ENCODE measurements around the gene BCL11B. TPM values are rescaled to one million over a fixed set of nuclear protein-coding genes. Genes with fewer than 3 reads are reported as not detected.

The BCL11B gene
- total and polyA plus RNA-seq, 10 of the 15 experiments (the other 5 are each of a cell fraction or from before 2014, with no cell fraction given) = 0.38 to 5.5 (median 1.3) TPM

DNA sequence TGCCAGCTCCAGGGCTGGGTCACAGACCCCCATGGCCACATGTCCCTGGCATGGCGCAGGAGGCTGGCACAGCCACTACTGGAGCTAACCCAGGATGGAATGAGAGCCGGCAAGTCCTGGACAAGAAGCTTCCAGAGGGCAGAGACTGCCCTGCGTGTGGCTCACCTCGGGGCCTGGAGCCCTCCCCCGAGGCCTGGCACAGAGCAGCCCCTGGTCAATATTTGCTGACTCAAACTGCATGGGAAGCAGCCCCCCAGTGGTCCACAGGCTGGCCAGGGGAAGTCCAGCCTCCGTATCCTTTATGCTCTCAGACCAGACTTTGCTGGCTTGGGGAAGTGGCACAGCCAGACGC lies 71.4 kb downstream of the BCL11B start (continued):
- TF ChIP-seq, protein P1, sequence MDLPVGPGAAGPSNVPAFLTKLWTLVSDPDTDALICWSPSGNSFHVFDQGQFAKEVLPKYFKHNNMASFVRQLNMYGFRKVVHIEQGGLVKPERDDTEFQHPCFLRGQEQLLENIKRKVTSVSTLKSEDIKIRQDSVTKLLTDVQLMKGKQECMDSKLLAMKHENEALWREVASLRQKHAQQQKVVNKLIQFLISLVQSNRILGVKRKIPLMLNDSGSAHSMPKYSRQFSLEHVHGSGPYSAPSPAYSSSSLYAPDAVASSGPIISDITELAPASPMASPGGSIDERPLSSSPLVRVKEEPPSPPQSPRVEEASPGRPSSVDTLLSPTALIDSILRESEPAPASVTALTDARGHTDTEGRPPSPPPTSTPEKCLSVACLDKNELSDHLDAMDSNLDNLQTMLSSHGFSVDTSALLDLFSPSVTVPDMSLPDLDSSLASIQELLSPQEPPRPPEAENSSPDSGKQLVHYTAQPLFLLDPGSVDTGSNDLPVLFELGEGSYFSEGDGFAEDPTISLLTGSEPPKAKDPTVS (IDR thresholded peaks at IDR 0.05; ENCODE audit: low read depth, low read length) = no peak
- no peak for TF ChIP-seq NR2C2 (IDR thresholded peaks at IDR 0.05; ENCODE audit: borderline replicate concordance, control insufficient read depth, insufficient read length, low read depth)
- TF ChIP-seq KLF5 (IDR thresholded peaks at IDR 0.05; ENCODE audit: partially characterized antibody) = no peak
- no peak for TF ChIP-seq ASH2L (IDR thresholded peaks at IDR 0.05; ENCODE audit: borderline replicate concordance, low read depth)
- TF ChIP-seq JUND (IDR thresholded peaks at IDR 0.05; ENCODE audit: low read depth, low read length) = no peak

DNA sequence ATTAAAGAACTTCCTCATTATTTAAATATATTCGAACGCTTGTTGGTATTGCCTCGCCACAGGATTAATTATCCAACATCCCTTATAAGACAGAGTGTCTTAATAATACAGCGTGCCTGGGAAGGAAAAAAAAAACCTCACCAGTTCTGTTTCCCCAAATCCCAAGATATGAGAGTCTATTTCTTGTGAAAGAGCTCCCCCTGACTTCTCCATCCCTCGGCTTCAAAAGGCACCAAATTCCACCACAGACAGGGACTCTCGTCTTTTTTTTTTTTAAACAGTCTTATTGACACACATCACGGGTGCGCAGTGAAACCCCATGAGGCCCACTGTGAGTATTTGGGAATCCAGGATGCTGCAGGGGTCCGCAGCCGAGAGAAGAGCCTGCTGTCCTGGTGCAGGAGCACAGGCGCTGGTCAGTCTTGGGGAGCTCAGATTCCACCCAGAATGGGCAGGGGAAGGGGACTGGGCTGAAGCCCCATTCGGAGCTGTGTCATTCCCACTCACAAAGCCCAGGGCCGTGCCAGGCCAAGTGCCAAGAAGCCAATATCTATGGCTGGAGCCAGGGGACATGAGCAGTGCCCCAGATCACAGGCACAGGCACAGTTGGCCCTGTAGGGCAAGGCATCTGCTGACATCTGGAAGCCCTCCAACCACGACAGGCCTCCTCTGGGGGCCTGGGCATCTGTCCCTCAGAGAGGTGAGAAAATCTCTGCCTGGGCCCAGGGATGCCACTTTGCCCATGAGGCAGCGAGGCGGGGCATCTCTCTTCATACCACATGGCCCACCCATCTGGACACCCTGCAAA lies 71.9 kb downstream of the BCL11B start:
- Histone ChIP-seq H3K9ac (ENCODE audit: control insufficient read depth, insufficient read depth, low read length) (no peak overlapping the region), H3K27ac (ENCODE audit: control insufficient read depth, insufficient read depth) (no peak overlapping the region), H3K9me3 (replicated peaks; ENCODE audit: control insufficient read depth, insufficient read depth, low read length) (no peaks in the 10 kb centered on the region), H3K4me1 (ENCODE audit: control insufficient read depth, insufficient read depth, low read length) (no peaks in the 10 kb centered on the region), H4K20me1 (ENCODE audit: control insufficient read depth, insufficient read depth) (no peaks in the 10 kb centered on the region), H3K36me3 (ENCODE audit: control insufficient read depth in 2 of 2, insufficient read depth in 2 of 2, low read length in 1 of 2) (no peaks in the 10 kb centered on the region), H3K4me3 (no peak overlapping the region), H2AFZ (ENCODE audit: control insufficient read depth, low read depth, low read length) (no peak overlapping the region), H3K4me2 (ENCODE audit: control insufficient read depth, insufficient read depth) (no peak overlapping the region), H3K79me2 (ENCODE audit: control insufficient read depth, insufficient read depth, low read length) (no peaks in the 10 kb centered on the region), H3K27me3 (replicated peaks in 1 of 2; ENCODE audit: control insufficient read depth in 2 of 2, insufficient read depth in 2 of 2, low read length in 1 of 2) (no peaks in the 10 kb centered on the region; a peak in 1 of 4 replicates)
- intact Hi-C loops (cut with micrococcal nuclease; ENCODE audit: unreplicated experiment) = no loop called here
- no peak for FAIRE-seq
- SMC1A ChIA-PET (ENCODE audit: uncharacterized antibody, unreplicated experiment) = no interaction called here
- TF ChIP-seq POLR2AphosphoS2 (IDR thresholded peaks at IDR 0.05; ENCODE audit: low read depth, low read length) = no peak
- no peak for TF ChIP-seq MEF2A (IDR thresholded peaks at IDR 0.05; ENCODE audit: insufficient read depth, low read depth, low read length)
- ATAC-seq = no peak
- CTCF ChIA-PET = interaction anchor here (0.8 kb wide), 1 partner anchor 67 kb away, joined by 3 read pairs; no protein-coding TSS in a partner anchor
- in situ Hi-C loops (cut with MboI) = no loop called here
- no peak for DNase-seq (ENCODE audit: low read depth, low spot score)
- 37% methylated on average over 16 of the region's 16 CpGs for whole genome bisulfite sequencing (ENCODE audit: insufficient coverage, insufficient replicate concordance, low lambda C conversion rate, missing lambda C conversion rate)
- no TSS peak for BruUV-seq (replicated peaks)
- POLR2A ChIA-PET = no interaction called here
- RAD21 ChIA-PET (ENCODE audit: unreplicated experiment) = no interaction called here
